Lower leg skin (tissue), 4 donors: ENCODE data around the gene TAC4. TPM values are rescaled to one million over a fixed set of nuclear protein-coding genes. Genes with fewer than 3 reads are reported as not detected.

ENCODE experiments used
- DNase-seq, 2 donors: peaks; one replicate each; pipeline ENCODE4 v3.0.0-alpha.2; 2019; ENCODE audit warnings: low spot score in 2 of 2
- H3K4me3 ChIP-seq: fragments of 200-600 bp; sonication (generic); 2 replicates; pipeline ENCODE4 v1.5.1; 2017; ENCODE audit warnings: mild to moderate bottlenecking, low read depth; ENCODE audit not compliant: poor library complexity, severe bottlenecking
- CTCF ChIP-seq, 3 donors: fragments of 450-650 bp; IDR thresholded peaks; one replicate each; pipeline ENCODE4 v1.5.1; 2016; ENCODE audit warnings: antibody characterized with exemption in 3 of 3, mild to moderate bottlenecking in 3 of 3, moderate library complexity in 2 of 3
- POLR2A ChIP-seq, 2 donors: fragments of 450-650 bp; IDR thresholded peaks; one replicate each; pipeline ENCODE4 v1.6.1; 2016 to 2017; ENCODE audit warnings: antibody characterized with exemption in 2 of 2, mild to moderate bottlenecking in 1 of 2, moderate library complexity in 1 of 2
- WGBS, 2 donors: methylation state at CpG; one replicate each; pipeline ENCODE4 v1.1.5; 2018; 5-methylcytosine and 5-hydroxymethylcytosine counted together
- intact Hi-C: fragments of 100-400 bp; cut with DNase I; formaldehyde crosslinking; loops from one replicate; pipeline ENCODE4 v1.15.0; 2023; ENCODE audit warnings: low total_unique reads
- total RNA-seq, 4 donors: library from RNA; depleted of rRNA; stranded (reverse); fragments of >200 nt; gene quantifications; one replicate each; pipeline ENCODE4 v1.1.0, GENCODE V29; 2016

Gene TAC4
- total RNA-seq, 4 donors from 2014 or later, result not detected

GRCh38 chr17:49861150-49861884 lies 13.4 kb upstream of the TAC4 start:
- 36 to 40% methylated on average over 15 to 16 of the region's 16 CpGs for WGBS, 2 donors
- TF ChIP-seq POLR2A (IDR thresholded peaks at IDR 0.05) (no peak), CTCF (IDR thresholded peaks at IDR 0.05) (peak in 1 of 3 donors; percentile 87)
- DNase-seq, result peak in 1 of 2 donors; percentile 42
- intact Hi-C loops, result no loop called here
- H3K4me3 ChIP-seq, result no peak overlapping the region

- intact Hi-C loops, result no loop called here
- TF ChIP-seq POLR2A (IDR thresholded peaks at IDR 0.05), result no peak
- TF ChIP-seq CTCF (IDR thresholded peaks at IDR 0.05), result no peak
- no peak for DNase-seq
- WGBS, 2 donors, result 71% methylated on average over 16 to 20 of the region's 20 CpGs
- H3K4me3 ChIP-seq, result no peak overlapping the region
Measured at GRCh38 chr17:49859991-49860953, 12.4 kb upstream of the TAC4 start.

GRCh38 chr17:49858796-49859195 lies 10.9 kb upstream of the TAC4 start:
- no peak for TF ChIP-seq POLR2A (IDR thresholded peaks at IDR 0.05)
- no peak for TF ChIP-seq CTCF (IDR thresholded peaks at IDR 0.05)
- WGBS, 2 donors, result 30 to 46% methylated on average over 6 of the region's 6 CpGs

GRCh38 chr17:49854126-49854525 lies 6.3 kb upstream of the TAC4 start:
- DNase-seq, result no peak
- intact Hi-C loops, result no loop called here
- WGBS, 2 donors, result 87 to 90% methylated on average over 5 of the region's 5 CpGs
- H3K4me3 ChIP-seq, result no peak overlapping the region
- TF ChIP-seq POLR2A (IDR thresholded peaks at IDR 0.05), result no peak
- no peak for TF ChIP-seq CTCF (IDR thresholded peaks at IDR 0.05)

More at GRCh38 chr17:49858796-49859195, 10.9 kb upstream of the TAC4 start:
- H3K4me3 ChIP-seq, result no peak overlapping the region
- DNase-seq, result no peak
- intact Hi-C loops, result no loop called here

GRCh38 chr17:49853470-49854015 lies 5.7 kb upstream of the TAC4 start:
- DNase-seq, result no peak
- WGBS, 2 donors, result 80 to 81% methylated on average over 10 of the region's 10 CpGs
- intact Hi-C loops, result no loop called here
- H3K4me3 ChIP-seq, result no peak overlapping the region
- TF ChIP-seq CTCF (IDR thresholded peaks at IDR 0.05) (no peak), POLR2A (IDR thresholded peaks at IDR 0.05) (no peak)
